ENCODE results near the gene MTIF2.

Gene MTIF2

DNA sequence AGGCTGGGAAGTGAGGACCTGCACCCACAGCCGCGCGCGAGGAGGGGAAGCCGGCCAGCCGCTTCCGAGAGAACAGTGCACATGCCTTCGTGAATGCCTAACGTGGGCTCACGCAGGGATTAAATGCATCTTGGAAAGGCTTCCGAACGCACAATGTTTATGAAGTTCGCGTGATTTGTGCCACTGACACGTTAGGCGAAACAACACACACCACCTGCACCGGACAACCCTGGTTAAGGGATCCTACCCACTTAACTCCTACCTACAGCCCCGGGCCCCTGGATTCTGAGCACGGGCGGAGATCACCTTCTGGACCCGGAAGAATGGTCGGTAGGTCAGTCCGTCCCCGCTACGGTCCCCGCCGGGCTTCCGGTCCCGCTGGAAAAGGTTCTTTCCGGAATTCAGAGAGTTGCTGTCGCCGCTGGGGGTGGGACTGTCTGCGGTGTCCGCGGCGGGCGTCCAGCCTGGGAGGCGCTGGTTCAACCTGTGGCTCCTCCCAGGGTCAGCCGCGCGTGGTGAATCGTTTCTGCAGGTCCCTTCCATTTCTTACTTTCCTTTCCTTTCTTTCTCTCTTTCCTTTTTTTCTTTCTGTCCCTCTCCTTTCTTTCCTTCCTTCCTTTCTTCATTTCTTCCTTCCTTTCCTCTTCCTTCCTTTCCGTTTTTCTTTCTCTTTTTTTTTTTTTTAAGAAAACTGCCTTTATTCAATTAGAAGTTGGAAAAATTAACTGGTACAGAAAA is at the start of gene MTIF2:
TSS of gene MTIF2 (minus strand) at position 325 of the 738 bp plus-strand sequence. CDS start 5,373 bp downstream, outside the sequence.
- no peaks in the 10 kb centered on the region for H3K27me3 ChIP-seq
- H3K4me3 ChIP-seq, result peak within 1 kb of the TSS; percentile 65 to 82
- TF ChIP-seq, protein P1, sequence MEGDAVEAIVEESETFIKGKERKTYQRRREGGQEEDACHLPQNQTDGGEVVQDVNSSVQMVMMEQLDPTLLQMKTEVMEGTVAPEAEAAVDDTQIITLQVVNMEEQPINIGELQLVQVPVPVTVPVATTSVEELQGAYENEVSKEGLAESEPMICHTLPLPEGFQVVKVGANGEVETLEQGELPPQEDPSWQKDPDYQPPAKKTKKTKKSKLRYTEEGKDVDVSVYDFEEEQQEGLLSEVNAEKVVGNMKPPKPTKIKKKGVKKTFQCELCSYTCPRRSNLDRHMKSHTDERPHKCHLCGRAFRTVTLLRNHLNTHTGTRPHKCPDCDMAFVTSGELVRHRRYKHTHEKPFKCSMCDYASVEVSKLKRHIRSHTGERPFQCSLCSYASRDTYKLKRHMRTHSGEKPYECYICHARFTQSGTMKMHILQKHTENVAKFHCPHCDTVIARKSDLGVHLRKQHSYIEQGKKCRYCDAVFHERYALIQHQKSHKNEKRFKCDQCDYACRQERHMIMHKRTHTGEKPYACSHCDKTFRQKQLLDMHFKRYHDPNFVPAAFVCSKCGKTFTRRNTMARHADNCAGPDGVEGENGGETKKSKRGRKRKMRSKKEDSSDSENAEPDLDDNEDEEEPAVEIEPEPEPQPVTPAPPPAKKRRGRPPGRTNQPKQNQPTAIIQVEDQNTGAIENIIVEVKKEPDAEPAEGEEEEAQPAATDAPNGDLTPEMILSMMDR (IDR thresholded peaks at IDR 0.05), result peak in 1 of 2 experiments; percentile 22
- intact Hi-C loops (cut with DNase I; ENCODE audit: low total_unique reads), result loop anchor here (5.0 kb wide), 1 partner anchor 163 kb away; no protein-coding TSS in a partner anchor
- no peaks in the 10 kb centered on the region for H3K9me3 ChIP-seq
- peaks cover 5 to 28% (median 18%) of the 10 kb centered on the region in 3 donors for H3K36me3 ChIP-seq
- peak within 1 kb of the TSS; percentile 86 to 87 for H3K27ac ChIP-seq
- H3K4me1 ChIP-seq, result peaks cover 0 to 15% (median 10%) of the 10 kb centered on the region in 4 donors
- peak; percentile 96 to 98 for DNase-seq

DNA sequence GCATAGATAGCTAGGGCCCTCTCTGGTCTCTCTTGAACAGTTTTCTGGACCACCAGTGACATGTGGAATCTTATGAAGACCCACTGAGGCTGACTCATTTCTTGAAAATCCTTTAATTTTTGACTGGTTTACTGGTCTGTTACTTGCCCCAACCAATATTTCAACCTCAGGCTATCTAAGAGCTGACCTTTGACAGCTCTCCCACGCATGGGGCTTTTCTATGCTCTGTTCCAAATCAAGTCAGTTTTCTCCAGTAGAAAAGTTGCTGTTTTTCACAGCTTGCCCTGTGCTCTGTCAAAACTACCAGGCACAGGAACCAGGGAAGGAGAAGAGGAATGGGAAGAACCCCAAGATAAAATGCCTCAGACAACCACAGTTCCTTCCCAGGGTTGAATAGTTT is 46.0 kb upstream of the MTIF2 start:
- H3K27ac ChIP-seq, result no peak overlapping the region
- TF ChIP-seq, protein P1 (IDR thresholded peaks at IDR 0.05), result no peak
- peaks cover 27 to 75% (median 52%) of the 10 kb centered on the region in 3 donors for H3K36me3 ChIP-seq
- H3K4me3 ChIP-seq, result no peak overlapping the region
- no peaks in the 10 kb centered on the region for H3K4me1 ChIP-seq
- intact Hi-C loops (cut with DNase I; ENCODE audit: low total_unique reads), result no loop called here
- DNase-seq, result no peak
- H3K9me3 ChIP-seq, result no peaks in the 10 kb centered on the region
- H3K27me3 ChIP-seq, result no peaks in the 10 kb centered on the region

GRCh38 chr2:55311444-55311870 is 42.4 kb upstream of the MTIF2 start:
- Histone ChIP-seq H3K4me1 (no peaks in the 10 kb centered on the region), H3K9me3 (no peaks in the 10 kb centered on the region), H3K27ac (no peak overlapping the region), H3K4me3 (no peak overlapping the region), H3K36me3 (peaks cover 31 to 65% (median 40%) of the 10 kb centered on the region in 3 donors), H3K27me3 (no peaks in the 10 kb centered on the region)
- intact Hi-C loops (cut with DNase I; ENCODE audit: low total_unique reads), result no loop called here
- no peak for DNase-seq
- TF ChIP-seq, protein P1 (IDR thresholded peaks at IDR 0.05), result peak in 1 of 2 experiments; percentile 19

DNA sequence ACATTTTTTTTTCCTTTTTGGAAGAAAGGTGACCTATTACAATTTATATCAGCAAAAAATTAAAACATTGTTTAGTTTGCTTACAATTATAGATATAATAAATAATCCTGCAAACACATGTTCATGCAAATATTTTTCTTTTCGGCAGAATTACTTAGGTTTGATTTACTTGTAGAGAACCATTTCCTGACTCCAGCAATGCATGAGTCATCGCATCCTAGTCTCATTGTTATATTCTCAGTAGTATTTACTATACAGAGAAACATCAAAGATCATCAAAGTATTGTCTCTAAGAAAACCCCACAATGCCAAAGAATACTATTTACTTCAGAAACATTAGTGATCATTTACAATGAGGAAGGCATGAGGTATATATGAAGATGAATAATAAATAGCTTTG is 40.4 kb upstream of the MTIF2 start:
- intact Hi-C loops (cut with DNase I; ENCODE audit: low total_unique reads), result no loop called here
- no peaks in the 10 kb centered on the region for H3K4me1 ChIP-seq
- H3K36me3 ChIP-seq, result peaks cover 26 to 45% (median 37%) of the 10 kb centered on the region in 3 donors
- no peak overlapping the region for H3K27ac ChIP-seq
- H3K4me3 ChIP-seq, result no peak overlapping the region
- no peak for DNase-seq
- TF ChIP-seq, protein P1 (IDR thresholded peaks at IDR 0.05), result no peak
- H3K27me3 ChIP-seq, result no peaks in the 10 kb centered on the region
- no peaks in the 10 kb centered on the region for H3K9me3 ChIP-seq

GRCh38 chr2:55302241-55302640 is 33.2 kb upstream of the MTIF2 start:
- DNase-seq, result no peak
- Histone ChIP-seq H3K27me3 (no peaks in the 10 kb centered on the region), H3K4me1 (no peaks in the 10 kb centered on the region), H3K9me3 (no peaks in the 10 kb centered on the region), H3K36me3 (peaks cover 10 to 33% (median 11%) of the 10 kb centered on the region in 3 donors), H3K4me3 (no peak overlapping the region), H3K27ac (no peak overlapping the region)
- intact Hi-C loops (cut with DNase I; ENCODE audit: low total_unique reads), result no loop called here
- TF ChIP-seq, protein P1 (IDR thresholded peaks at IDR 0.05), result no peak
